ENCODE results near the gene RBM41.
"Not testable (repeated sequence)": the region's sequence is repeated elsewhere in the genome, so short reads cannot be mapped to it uniquely, and the experiment has no call there.

- not testable (repeated sequence) for TF ChIP-seq CTCF (IDR thresholded peaks at IDR 0.05); NR3C1 (CRISPR knock-in tag; conservative IDR thresholded peaks at IDR 0.05; ENCODE audit: low read depth); NFYB (CRISPR knock-in tag; conservative IDR thresholded peaks at IDR 0.05; ENCODE audit: low read depth); HMGA2 (CRISPR knock-in tag; IDR thresholded peaks at IDR 0.05); NR2C2 (CRISPR knock-in tag; IDR thresholded peaks at IDR 0.05); AFF4 (CRISPR knock-in tag; IDR thresholded peaks at IDR 0.05; ENCODE audit: borderline replicate concordance); IRF1 (CRISPR knock-in tag; IDR thresholded peaks at IDR 0.05); CREB1 (CRISPR knock-in tag; IDR thresholded peaks at IDR 0.05); ATF3 (CRISPR knock-in tag; conservative IDR thresholded peaks at IDR 0.05)
- TF ChIP-seq, protein P1, sequence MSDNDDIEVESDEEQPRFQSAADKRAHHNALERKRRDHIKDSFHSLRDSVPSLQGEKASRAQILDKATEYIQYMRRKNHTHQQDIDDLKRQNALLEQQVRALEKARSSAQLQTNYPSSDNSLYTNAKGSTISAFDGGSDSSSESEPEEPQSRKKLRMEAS (CRISPR knock-in tag; IDR thresholded peaks at IDR 0.05): not testable (repeated sequence)
- TF ChIP-seq, protein P2, sequence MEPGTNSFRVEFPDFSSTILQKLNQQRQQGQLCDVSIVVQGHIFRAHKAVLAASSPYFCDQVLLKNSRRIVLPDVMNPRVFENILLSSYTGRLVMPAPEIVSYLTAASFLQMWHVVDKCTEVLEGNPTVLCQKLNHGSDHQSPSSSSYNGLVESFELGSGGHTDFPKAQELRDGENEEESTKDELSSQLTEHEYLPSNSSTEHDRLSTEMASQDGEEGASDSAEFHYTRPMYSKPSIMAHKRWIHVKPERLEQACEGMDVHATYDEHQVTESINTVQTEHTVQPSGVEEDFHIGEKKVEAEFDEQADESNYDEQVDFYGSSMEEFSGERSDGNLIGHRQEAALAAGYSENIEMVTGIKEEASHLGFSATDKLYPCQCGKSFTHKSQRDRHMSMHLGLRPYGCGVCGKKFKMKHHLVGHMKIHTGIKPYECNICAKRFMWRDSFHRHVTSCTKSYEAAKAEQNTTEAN (CRISPR knock-in tag; IDR thresholded peaks at IDR 0.05): not testable (repeated sequence)
- TF ChIP-seq, protein P3, sequence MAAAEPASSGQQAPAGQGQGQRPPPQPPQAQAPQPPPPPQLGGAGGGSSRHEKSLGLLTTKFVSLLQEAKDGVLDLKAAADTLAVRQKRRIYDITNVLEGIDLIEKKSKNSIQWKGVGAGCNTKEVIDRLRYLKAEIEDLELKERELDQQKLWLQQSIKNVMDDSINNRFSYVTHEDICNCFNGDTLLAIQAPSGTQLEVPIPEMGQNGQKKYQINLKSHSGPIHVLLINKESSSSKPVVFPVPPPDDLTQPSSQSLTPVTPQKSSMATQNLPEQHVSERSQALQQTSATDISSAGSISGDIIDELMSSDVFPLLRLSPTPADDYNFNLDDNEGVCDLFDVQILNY (CRISPR knock-in tag; IDR thresholded peaks at IDR 0.05): not testable (repeated sequence)
- TF ChIP-seq, protein P4, sequence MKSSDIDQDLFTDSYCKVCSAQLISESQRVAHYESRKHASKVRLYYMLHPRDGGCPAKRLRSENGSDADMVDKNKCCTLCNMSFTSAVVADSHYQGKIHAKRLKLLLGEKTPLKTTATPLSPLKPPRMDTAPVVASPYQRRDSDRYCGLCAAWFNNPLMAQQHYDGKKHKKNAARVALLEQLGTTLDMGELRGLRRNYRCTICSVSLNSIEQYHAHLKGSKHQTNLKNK (CRISPR knock-in tag; IDR thresholded peaks at IDR 0.05): not testable (repeated sequence)
- TF ChIP-seq, protein P5, sequence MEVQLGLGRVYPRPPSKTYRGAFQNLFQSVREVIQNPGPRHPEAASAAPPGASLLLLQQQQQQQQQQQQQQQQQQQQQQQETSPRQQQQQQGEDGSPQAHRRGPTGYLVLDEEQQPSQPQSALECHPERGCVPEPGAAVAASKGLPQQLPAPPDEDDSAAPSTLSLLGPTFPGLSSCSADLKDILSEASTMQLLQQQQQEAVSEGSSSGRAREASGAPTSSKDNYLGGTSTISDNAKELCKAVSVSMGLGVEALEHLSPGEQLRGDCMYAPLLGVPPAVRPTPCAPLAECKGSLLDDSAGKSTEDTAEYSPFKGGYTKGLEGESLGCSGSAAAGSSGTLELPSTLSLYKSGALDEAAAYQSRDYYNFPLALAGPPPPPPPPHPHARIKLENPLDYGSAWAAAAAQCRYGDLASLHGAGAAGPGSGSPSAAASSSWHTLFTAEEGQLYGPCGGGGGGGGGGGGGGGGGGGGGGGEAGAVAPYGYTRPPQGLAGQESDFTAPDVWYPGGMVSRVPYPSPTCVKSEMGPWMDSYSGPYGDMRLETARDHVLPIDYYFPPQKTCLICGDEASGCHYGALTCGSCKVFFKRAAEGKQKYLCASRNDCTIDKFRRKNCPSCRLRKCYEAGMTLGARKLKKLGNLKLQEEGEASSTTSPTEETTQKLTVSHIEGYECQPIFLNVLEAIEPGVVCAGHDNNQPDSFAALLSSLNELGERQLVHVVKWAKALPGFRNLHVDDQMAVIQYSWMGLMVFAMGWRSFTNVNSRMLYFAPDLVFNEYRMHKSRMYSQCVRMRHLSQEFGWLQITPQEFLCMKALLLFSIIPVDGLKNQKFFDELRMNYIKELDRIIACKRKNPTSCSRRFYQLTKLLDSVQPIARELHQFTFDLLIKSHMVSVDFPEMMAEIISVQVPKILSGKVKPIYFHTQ (CRISPR knock-in tag; IDR thresholded peaks at IDR 0.05): not testable (repeated sequence)
These were observed 60.9 kb downstream of the RBM41 start for GRCh38 chrX:107057731-107058130.

All from WTC11 (cell line).